Ishikawa (cell line): ENCODE measurements around the gene ZSCAN20.

ENCODE experiments used
- EP300 ChIP-seq: IDR thresholded peaks from 2 replicates; pipeline ENCODE4 v1.6.1; 2012; ENCODE audit warnings: borderline replicate concordance
- TAF1 ChIP-seq: IDR thresholded peaks from 2 replicates; pipeline ENCODE4 v1.6.1; 2012; ENCODE audit warnings: low read depth, mild to moderate bottlenecking

- no peak for TF ChIP-seq EP300
- TF ChIP-seq TAF1, result no peak
Observed at GRCh38 chr1:33426916-33427315, 45.5 kb upstream of the ZSCAN20 start.
